ENCODE data around the gene ALK. TPM values are rescaled to one million over a fixed set of nuclear protein-coding genes. Genes with fewer than 3 reads are reported as not detected.

Gene ALK
- total RNA-seq, 1 experiment from 2014 or later: not detected

GRCh38 chr2:29361231-29361630, 560.2 kb downstream of the ALK start:
- H3K36me3 ChIP-seq: no peaks in the 10 kb centered on the region
- DNase-seq: peak; percentile 50
- no peaks in the 10 kb centered on the region for H3K27me3 ChIP-seq
- H3K4me3 ChIP-seq: no peak overlapping the region
- no peaks in the 10 kb centered on the region for H3K9me3 ChIP-seq

GRCh38 chr2:29360016-29360784, 561.2 kb downstream of the ALK start:
- H3K27me3 ChIP-seq: no peaks in the 10 kb centered on the region
- H3K4me3 ChIP-seq: no peak overlapping the region
- no peaks in the 10 kb centered on the region for H3K9me3 ChIP-seq
- H3K36me3 ChIP-seq: no peaks in the 10 kb centered on the region
- peak; percentile 38 for DNase-seq

- no peak overlapping the region for H3K4me3 ChIP-seq
- H3K36me3 ChIP-seq: no peaks in the 10 kb centered on the region
- no peaks in the 10 kb centered on the region for H3K9me3 ChIP-seq
- no peak for DNase-seq
- no peaks in the 10 kb centered on the region for H3K27me3 ChIP-seq
These were observed 567.9 kb downstream of the ALK start for GRCh38 chr2:29353403-29353991.

- Histone ChIP-seq H3K9me3 (no peaks in the 10 kb centered on the region), H3K4me3 (no peak overlapping the region), H3K27me3 (no peaks in the 10 kb centered on the region), H3K36me3 (no peaks in the 10 kb centered on the region)
- no peak for DNase-seq
These were observed 569.3 kb downstream of the ALK start for GRCh38 chr2:29351916-29352591.

GRCh38 chr2:29351248-29351647, 570.1 kb downstream of the ALK start:
- no peaks in the 10 kb centered on the region for H3K27me3 ChIP-seq
- DNase-seq: no peak
- no peak overlapping the region for H3K4me3 ChIP-seq
- H3K9me3 ChIP-seq: no peaks in the 10 kb centered on the region
- no peaks in the 10 kb centered on the region for H3K36me3 ChIP-seq

- Histone ChIP-seq H3K27me3 (no peaks in the 10 kb centered on the region), H3K9me3 (no peaks in the 10 kb centered on the region), H3K4me3 (no peak overlapping the region), H3K36me3 (no peaks in the 10 kb centered on the region)
- DNase-seq: no peak
These were observed 571.9 kb downstream of the ALK start for GRCh38 chr2:29349316-29350030.

GRCh38 chr2:29347774-29348461, 573.5 kb downstream of the ALK start:
- no peak for DNase-seq
- H3K27me3 ChIP-seq: no peaks in the 10 kb centered on the region
- H3K4me3 ChIP-seq: no peak overlapping the region
- H3K9me3 ChIP-seq: no peaks in the 10 kb centered on the region
- no peaks in the 10 kb centered on the region for H3K36me3 ChIP-seq

GRCh38 chr2:29345236-29345635, 576.1 kb downstream of the ALK start:
- DNase-seq: no peak
- Histone ChIP-seq H3K9me3 (no peaks in the 10 kb centered on the region), H3K4me3 (no peak overlapping the region), H3K36me3 (no peaks in the 10 kb centered on the region), H3K27me3 (no peaks in the 10 kb centered on the region)

GRCh38 chr2:29343830-29344229, 577.6 kb downstream of the ALK start:
- Histone ChIP-seq H3K27me3 (no peaks in the 10 kb centered on the region), H3K4me3 (no peak overlapping the region), H3K36me3 (no peaks in the 10 kb centered on the region), H3K9me3 (no peaks in the 10 kb centered on the region)
- DNase-seq: no peak

GRCh38 chr2:29336341-29337241, 584.8 kb downstream of the ALK start:
- no peak for DNase-seq
- Histone ChIP-seq H3K27me3 (no peaks in the 10 kb centered on the region), H3K36me3 (no peaks in the 10 kb centered on the region), H3K9me3 (no peaks in the 10 kb centered on the region), H3K4me3 (no peak overlapping the region)

- no peaks in the 10 kb centered on the region for H3K9me3 ChIP-seq
- no peak for DNase-seq
- no peaks in the 10 kb centered on the region for H3K36me3 ChIP-seq
- no peak overlapping the region for H3K4me3 ChIP-seq
- no peaks in the 10 kb centered on the region for H3K27me3 ChIP-seq
These were observed 586.0 kb downstream of the ALK start for GRCh38 chr2:29335396-29335795.

- no peak overlapping the region for H3K4me3 ChIP-seq
- H3K9me3 ChIP-seq: no peaks in the 10 kb centered on the region
- H3K36me3 ChIP-seq: no peaks in the 10 kb centered on the region
- no peaks in the 10 kb centered on the region for H3K27me3 ChIP-seq
- no peak for DNase-seq
These were observed 586.7 kb downstream of the ALK start for GRCh38 chr2:29334706-29335105.

- Histone ChIP-seq H3K4me3 (no peak overlapping the region), H3K9me3 (no peaks in the 10 kb centered on the region), H3K27me3 (no peaks in the 10 kb centered on the region), H3K36me3 (no peaks in the 10 kb centered on the region)
- DNase-seq: no peak
These were observed 588.8 kb downstream of the ALK start for GRCh38 chr2:29332540-29332939.

- no peak overlapping the region for H3K4me3 ChIP-seq
- H3K9me3 ChIP-seq: no peaks in the 10 kb centered on the region
- no peak for DNase-seq
- no peaks in the 10 kb centered on the region for H3K27me3 ChIP-seq
- H3K36me3 ChIP-seq: no peaks in the 10 kb centered on the region
These were observed 591.5 kb downstream of the ALK start for GRCh38 chr2:29329899-29330298.

GRCh38 chr2:29326926-29327325, 594.5 kb downstream of the ALK start:
- peak; percentile 82 for DNase-seq
- Histone ChIP-seq H3K9me3 (no peaks in the 10 kb centered on the region), H3K27me3 (no peaks in the 10 kb centered on the region), H3K4me3 (no peak overlapping the region), H3K36me3 (no peaks in the 10 kb centered on the region)

- Histone ChIP-seq H3K27me3 (no peaks in the 10 kb centered on the region), H3K9me3 (no peaks in the 10 kb centered on the region), H3K36me3 (no peaks in the 10 kb centered on the region), H3K4me3 (no peak overlapping the region)
- DNase-seq: no peak
These were observed 595.8 kb downstream of the ALK start for GRCh38 chr2:29325544-29325943.

Measured in MG63 (cell line).